Renal cortex interstitium (tissue), 11 donors: Measurements from ENCODE around the gene PCDHB8. TPM values are rescaled to one million over a fixed set of nuclear protein-coding genes. Genes with fewer than 3 reads are reported as not detected.
"Not testable (repeated sequence)": the region's sequence is repeated elsewhere in the genome, so short reads cannot be mapped to it uniquely, and the experiment has no call there.

Experiments used
- DNase-seq, 11 donors: peaks; one replicate each; pipeline ENCODE4 v3.0.0-alpha.2; 2013; ENCODE audit warnings: low read depth in 9 of 11, low spot score in 4 of 11; ENCODE audit errors: extremely low read depth in 1 of 11
- polyA plus RNA-seq, 3 donors: library from polyadenylated mRNA; unstranded; fragments of 120-200 nt; gene quantifications; one replicate each; pipeline ENCODE4 v1.2.1, GENCODE V29; 2013; ENCODE audit not compliant: insufficient read length in 3 of 3

The PCDHB8 gene
- polyA plus RNA-seq, 3 donors, result 1.8 to 3.7 (median 2.4) TPM

DNA sequence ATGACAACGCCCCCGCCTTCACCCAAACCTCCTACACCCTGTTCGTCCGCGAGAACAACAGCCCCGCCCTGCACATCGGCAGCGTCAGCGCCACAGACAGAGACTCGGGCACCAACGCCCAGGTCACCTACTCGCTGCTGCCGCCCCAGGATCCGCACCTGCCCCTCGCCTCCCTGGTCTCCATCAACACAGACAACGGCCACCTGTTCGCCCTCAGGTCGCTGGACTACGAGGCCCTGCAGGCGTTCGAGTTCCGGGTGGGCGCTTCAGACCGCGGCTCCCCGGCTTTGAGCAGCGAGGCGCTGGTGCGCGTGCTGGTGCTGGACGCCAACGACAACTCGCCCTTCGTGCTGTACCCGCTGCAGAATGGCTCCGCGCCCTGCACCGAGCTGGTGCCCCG lies 1.8 kb downstream of the PCDHB8 start:
- DNase-seq, result not testable (repeated sequence)

DNA sequence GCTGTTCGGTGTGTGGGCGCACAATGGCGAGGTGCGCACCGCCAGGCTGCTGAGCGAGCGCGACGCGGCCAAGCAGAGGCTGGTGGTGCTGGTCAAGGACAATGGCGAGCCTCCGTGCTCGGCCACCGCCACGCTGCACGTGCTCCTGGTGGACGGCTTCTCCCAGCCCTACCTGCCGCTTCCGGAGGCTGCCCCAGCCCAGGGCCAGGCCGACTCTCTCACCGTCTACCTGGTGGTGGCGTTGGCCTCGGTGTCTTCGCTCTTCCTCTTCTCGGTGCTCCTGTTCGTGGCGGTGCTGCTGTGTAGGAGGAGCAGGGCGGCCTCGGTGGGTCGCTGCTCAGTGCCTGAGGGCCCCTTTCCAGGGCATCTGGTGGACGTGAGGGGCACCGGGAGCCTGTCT lies 2.3 kb downstream of the PCDHB8 start:
- not testable (repeated sequence) for DNase-seq

DNA sequence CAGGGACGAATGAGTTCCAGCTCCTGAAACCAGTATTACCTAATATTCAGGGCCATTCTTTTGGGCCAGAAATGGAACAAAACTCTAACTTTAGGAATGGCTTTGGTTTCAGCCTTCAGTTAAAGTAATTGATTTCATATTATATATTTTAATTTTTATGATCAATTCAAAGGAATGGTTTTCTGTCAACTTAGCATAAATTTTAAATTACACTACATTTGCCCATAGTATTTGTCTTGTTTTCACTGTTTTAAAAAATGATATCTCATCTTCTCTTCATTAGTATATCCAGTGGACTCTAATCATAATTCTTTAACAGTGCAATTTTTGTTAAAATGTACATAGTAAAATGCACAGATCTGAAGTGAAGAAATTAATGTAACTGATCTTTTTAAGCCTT lies 2.7 kb downstream of the PCDHB8 start:
- no peak for DNase-seq

- peak in 3 of 11 donors; percentile 20 to 40 (median 29) for DNase-seq
Observed at GRCh38 chr5:141182248-141182647, 4.7 kb downstream of the PCDHB8 start, which contains the start of gene PCDHB16. Gene PCDHB16, plus strand, starts transcription at chr5:141182387. Its CDS starts 173 bp downstream, at chr5:141182560.

DNA sequence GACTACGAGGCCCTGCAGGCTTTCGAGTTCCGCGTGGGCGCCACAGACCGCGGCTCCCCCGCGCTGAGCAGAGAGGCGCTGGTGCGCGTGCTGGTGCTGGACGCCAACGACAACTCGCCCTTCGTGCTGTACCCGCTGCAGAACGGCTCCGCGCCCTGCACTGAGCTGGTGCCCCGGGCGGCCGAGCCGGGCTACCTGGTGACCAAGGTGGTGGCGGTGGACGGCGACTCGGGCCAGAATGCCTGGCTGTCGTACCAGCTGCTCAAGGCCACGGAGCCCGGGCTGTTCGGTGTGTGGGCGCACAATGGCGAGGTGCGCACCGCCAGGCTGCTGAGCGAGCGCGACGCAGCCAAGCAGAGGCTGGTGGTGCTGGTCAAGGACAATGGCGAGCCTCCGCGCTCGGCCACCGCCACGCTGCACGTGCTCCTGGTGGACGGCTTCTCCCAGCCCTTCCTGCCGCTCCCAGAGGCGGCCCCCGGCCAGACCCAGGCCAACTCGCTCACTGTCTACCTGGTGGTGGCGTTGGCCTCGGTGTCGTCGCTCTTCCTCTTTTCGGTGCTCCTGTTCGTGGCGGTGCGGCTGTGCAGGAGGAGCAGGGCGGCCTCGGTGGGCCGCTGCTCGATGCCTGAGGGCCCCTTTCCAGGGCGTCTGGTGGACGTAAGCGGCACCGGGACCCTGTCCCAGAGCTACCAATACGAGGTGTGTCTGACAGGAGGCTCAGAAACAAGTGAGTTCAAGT lies 6.7 kb downstream of the PCDHB8 start:
- DNase-seq, result not testable (repeated sequence)

DNA sequence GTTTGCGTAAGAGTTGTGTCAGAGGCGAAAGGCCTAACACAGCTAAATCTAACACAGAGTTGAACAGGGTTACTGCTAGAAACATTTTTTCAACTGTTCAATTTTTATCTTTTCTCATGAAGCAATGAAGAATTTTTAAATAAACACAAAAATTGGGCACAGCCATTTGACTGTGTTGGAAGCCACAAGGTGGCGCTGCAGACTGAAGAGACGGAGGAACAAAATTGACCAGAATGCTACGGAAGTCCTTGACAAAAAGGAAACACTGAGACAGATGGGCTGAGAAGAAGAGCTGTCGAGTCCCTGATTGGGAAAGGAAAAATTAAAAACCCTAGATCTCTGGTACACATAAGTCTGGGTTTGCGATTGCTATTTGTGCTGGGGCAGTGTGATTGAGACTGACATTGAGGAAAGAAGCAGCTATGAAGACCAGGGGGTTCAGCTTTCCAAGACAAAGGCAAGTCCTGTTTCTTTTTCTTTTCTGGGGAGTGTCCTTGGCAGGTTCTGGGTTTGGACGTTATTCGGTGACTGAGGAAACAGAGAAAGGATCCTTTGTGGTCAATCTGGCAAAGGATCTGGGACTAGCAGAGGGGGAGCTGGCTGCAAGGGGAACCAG lies 9.4 kb downstream of the PCDHB8 start, which contains the start of gene PCDHB9:
Gene PCDHB9 (plus strand): TSS at position 265 of the 616 bp plus-strand sequence. CDS start 158 bp downstream, at position 423.
- DNase-seq, result no peak

- DNase-seq, result not testable (repeated sequence)
Observed at GRCh38 chr5:141188682-141189081, 11.1 kb downstream of the PCDHB8 start.

GRCh38 chr5:141189131-141189530 lies 11.5 kb downstream of the PCDHB8 start:
- not testable (repeated sequence) for DNase-seq

DNA sequence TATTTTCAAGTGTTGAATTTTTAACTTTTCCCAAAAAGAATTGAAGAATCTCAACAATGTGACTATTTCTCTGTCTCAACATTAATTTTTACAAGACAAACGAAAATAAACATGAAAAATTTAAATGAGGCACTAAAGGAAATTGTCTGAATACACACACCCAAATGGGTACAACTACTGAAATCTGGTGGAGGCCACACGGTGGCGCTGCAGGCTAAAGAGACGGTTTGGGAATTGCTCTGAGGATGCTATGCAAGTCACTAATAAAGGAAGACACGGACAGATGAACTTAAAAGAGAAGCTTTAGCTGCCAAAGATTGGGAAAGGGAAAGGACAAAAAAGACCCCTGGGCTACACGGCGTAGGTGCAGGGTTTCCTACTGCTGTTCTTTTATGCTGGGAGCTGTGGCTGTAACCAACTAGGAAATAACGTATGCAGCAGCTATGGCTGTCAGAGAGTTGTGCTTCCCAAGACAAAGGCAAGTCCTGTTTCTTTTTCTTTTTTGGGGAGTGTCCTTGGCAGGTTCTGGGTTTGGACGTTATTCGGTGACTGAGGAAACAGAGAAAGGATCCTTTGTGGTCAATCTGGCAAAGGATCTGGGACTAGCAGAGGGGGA lies 14.6 kb downstream of the PCDHB8 start, which contains the start of gene PCDHB10:
Gene PCDHB10 (plus strand): TSS at position 244 of the 616 bp plus-strand sequence. CDS start 200 bp downstream, at position 444.
- DNase-seq, result peak in 1 of 11 donors; percentile 14

- not testable (repeated sequence) for DNase-seq
Observed at GRCh38 chr5:141194332-141194731, 16.7 kb downstream of the PCDHB8 start.

DNA sequence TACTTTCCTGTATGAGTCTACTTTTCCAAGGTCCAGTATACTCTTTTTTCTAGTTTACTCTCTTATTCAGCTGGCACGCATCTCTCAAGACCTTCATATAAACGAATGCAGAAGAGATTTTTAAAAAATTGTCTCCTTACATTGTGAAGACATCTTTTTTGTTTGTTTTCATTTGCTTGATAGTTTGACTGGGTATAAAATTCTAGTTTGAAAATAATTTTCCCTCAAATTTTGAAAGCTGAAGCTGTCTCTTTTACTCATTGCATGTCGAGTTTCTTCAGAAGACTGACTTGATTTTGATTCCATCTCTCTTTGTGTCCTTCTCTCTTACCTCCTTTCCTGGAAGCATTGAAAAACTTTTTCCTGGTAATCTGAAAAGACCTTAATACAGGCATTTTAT lies 18.8 kb downstream of the PCDHB8 start:
- DNase-seq, result no peak

- no peak for DNase-seq
Observed at GRCh38 chr5:141199359-141200235, 22.0 kb downstream of the PCDHB8 start, which contains the start of gene PCDHB11. Gene PCDHB11, plus strand, starts transcription at chr5:141199627. Its CDS starts 148 bp downstream, at chr5:141199775.

DNA sequence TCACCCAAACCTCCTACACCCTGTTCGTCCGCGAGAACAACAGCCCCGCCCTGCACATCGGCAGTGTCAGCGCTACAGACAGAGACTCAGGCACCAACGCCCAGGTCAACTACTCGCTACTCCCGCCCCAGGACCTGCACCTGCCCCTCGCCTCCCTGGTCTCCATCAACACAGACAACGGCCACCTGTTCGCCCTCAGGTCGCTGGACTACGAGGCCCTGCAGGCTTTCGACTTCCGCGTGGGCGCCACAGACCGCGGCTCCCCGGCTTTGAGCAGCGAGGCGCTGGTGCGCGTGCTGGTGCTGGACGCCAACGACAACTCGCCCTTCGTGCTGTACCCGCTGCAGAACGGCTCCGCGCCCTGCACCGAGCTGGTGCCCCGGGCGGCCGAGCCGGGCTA lies 23.5 kb downstream of the PCDHB8 start:
- not testable (repeated sequence) for DNase-seq

- DNase-seq, result not testable (repeated sequence)
Observed at GRCh38 chr5:141201646-141202045, 24.1 kb downstream of the PCDHB8 start.

DNA sequence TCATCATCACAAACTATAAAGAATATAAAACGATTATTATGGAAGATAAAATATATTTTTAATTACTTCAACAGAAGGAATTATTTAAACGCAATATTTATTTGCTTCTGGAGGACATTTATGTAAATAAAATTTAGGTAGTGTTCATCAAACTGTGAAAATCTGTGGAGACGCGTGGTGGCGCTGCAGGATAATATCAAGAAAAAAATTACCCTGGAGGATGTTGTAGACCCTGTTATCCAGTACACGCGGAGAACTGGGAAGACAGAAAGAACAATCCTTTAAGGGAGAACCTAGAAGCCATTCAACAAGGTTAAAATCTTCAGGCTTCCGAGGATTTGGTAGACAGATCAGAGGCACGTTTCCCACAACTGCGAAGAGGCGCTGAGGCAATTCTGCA lies 30.9 kb downstream of the PCDHB8 start, which contains the start of gene PCDHB12:
Gene PCDHB12 (plus strand): TSS at position 242 of the 400 bp plus-strand sequence. CDS start 189 bp downstream, outside the sequence.
- DNase-seq, result peak in 1 of 11 donors; percentile 18

DNA sequence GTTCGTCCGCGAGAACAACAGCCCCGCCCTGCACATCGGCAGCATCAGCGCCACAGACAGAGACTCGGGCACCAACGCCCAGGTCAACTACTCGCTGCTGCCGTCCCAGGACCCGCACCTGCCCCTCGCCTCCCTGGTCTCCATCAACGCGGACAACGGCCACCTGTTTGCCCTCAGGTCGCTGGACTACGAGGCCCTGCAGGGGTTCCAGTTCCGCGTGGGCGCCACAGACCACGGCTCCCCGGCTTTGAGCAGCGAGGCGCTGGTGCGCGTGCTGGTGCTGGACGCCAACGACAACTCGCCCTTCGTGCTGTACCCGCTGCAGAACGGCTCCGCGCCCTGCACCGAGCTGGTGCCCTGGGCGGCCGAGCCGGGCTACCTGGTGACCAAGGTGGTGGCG lies 32.7 kb downstream of the PCDHB8 start:
- not testable (repeated sequence) for DNase-seq

GRCh38 chr5:141210849-141211248 lies 33.3 kb downstream of the PCDHB8 start:
- DNase-seq, result not testable (repeated sequence)

DNA sequence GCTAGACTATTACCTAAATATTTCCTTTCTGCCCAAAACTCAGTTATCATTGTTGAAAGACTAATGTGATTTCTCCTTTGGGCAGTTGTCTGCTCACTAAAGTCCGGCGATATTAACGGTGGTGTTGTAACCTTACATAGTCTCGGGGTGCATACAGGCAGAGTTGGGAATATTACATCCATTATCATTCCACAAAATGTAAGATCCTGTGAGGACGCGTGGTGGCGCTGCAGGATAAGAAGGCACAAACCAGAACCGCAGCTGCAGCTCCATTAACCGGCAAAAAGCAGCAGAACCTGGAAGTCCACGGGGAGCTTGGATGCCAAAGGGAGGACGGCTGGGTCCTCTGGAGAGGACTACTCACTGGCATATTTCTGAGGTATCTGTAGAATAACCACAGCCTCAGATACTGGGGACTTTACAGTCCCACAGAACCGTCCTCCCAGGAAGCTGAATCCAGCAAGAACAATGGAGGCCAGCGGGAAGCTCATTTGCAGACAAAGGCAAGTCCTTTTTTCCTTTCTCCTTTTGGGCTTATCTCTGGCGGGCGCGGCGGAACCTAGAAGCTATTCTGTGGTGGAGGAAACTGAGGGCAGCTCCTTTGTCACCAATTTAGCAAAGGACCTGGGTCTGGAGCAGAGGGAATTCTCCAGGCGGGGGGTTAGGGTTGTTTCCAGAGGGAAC lies 36.2 kb downstream of the PCDHB8 start, which contains the start of gene PCDHB13:
Gene PCDHB13 (plus strand): TSS at position 264 of the 684 bp plus-strand sequence. CDS start 205 bp downstream, at position 469.
- not testable (repeated sequence) for DNase-seq
